Dendritic cell treated with granulocyte-macrophage colony-stimulating factor and Interleukin-4, amounts not matched to agents 40 ng/mL and 50 ng/mL, for 4 days (primary cell): Measurements from ENCODE around the gene ARV1.
"Not testable (repeated sequence)": the region's sequence is repeated elsewhere in the genome, so short reads cannot be mapped to it uniquely, and the experiment has no call there.

Source experiments
- H3K27ac Mint-ChIP-seq: one replicate; pipeline ENCODE4 v1.8.0; 2022; ENCODE audit warnings: mild to moderate bottlenecking, mixed read lengths
- H3K27me3 Mint-ChIP-seq: one replicate; pipeline ENCODE4 v1.8.0; 2022; ENCODE audit warnings: mild to moderate bottlenecking, mixed read lengths
- H3K36me3 Mint-ChIP-seq: one replicate; pipeline ENCODE4 v1.8.0; 2022; ENCODE audit warnings: low read depth, mixed read lengths
- H3K4me1 Mint-ChIP-seq: one replicate; pipeline ENCODE4 v1.8.0; 2022; ENCODE audit warnings: low read depth, mixed read lengths
- H3K4me3 Mint-ChIP-seq: one replicate; pipeline ENCODE4 v1.8.0; 2022; ENCODE audit warnings: mild to moderate bottlenecking, moderate library complexity, mixed read lengths
- H3K9me3 Mint-ChIP-seq: one replicate; pipeline ENCODE4 v1.8.0; 2022; ENCODE audit warnings: mixed read lengths
- intact Hi-C: fragments of 100-400 bp; cut with micrococcal nuclease; formaldehyde crosslinking; loops from one replicate; pipeline ENCODE4 v1.15.0; 2022

The ARV1 gene

DNA sequence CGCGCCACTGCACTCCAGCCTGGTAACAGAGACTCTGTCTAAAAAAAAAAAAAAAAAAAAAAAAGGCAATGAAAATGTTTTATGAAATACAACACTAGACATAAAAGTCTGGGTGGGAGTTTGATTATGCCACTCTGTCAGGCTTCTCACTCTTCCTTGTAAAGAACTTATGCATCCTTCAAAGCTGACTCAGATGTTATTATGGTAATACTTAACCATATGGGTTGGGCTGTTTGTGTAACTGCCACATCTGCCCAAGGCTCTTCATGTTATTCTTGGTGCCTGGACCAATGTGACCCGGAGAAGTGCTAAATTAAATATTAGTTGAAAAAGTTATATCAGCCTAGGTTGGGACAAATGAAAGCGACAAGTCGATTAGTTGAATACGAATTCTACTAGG is 37.3 kb downstream of the ARV1 start:
- H3K36me3 Mint-ChIP-seq, result no peaks in the 10 kb centered on the region
- peaks cover 14% of the 10 kb centered on the region for H3K4me1 Mint-ChIP-seq
- H3K4me3 Mint-ChIP-seq, result no peak overlapping the region
- no peaks in the 10 kb centered on the region for H3K9me3 Mint-ChIP-seq
- H3K27me3 Mint-ChIP-seq, result no peaks in the 10 kb centered on the region
- no peak overlapping the region for H3K27ac Mint-ChIP-seq
- intact Hi-C loops, result no loop called here

DNA sequence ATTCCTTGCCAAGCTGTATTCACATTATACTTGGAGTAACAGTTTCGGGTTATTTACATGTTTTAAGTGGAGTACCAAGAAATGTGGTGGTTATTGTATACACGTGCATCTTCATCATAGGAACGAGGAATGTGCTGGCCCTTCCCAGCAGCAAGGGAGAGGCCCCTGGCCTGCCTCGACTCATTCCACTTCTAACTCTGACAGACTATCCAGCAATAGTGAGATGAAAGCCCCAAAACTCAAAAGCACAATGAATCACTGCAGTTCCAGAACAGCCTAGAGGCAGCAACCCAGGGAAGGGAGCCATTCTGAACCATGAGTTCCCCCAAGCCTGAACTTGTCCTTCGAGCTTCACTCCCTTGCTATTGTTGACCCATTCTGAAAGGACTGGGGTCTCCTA is 38.1 kb downstream of the ARV1 start:
- H3K9me3 Mint-ChIP-seq, result no peaks in the 10 kb centered on the region
- intact Hi-C loops, result no loop called here
- H3K27me3 Mint-ChIP-seq, result no peaks in the 10 kb centered on the region
- no peaks in the 10 kb centered on the region for H3K36me3 Mint-ChIP-seq
- no peak overlapping the region for H3K27ac Mint-ChIP-seq
- H3K4me1 Mint-ChIP-seq, result peaks cover 22% of the 10 kb centered on the region
- no peak overlapping the region for H3K4me3 Mint-ChIP-seq

DNA sequence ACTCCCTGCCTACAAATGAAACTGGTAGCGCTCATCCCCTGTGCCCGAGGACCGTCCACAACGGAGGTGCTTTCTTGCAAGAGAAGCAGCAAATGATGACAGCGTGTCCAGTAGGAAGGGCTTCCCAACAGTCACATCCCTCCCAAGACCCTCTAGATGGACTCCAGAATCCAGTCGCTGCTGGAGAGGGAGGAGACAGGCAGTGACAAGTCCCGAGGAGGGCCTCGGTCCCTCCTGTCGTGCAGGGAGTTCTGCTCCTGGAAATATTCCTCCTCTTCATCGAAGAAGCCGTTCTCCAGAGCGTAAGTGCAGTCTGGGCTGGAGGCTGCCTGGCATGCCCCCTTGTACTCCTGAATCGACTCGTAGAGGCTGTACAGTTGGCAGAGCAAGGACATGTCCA is 40.8 kb downstream of the ARV1 start:
- Mint-ChIP-seq H3K36me3 (no peaks in the 10 kb centered on the region), H3K27ac (peak overlapping the region; percentile 63), H3K9me3 (no peaks in the 10 kb centered on the region), H3K27me3 (no peaks in the 10 kb centered on the region), H3K4me1 (peaks cover 23% of the 10 kb centered on the region), H3K4me3 (no peak overlapping the region)
- intact Hi-C loops, result no loop called here

DNA sequence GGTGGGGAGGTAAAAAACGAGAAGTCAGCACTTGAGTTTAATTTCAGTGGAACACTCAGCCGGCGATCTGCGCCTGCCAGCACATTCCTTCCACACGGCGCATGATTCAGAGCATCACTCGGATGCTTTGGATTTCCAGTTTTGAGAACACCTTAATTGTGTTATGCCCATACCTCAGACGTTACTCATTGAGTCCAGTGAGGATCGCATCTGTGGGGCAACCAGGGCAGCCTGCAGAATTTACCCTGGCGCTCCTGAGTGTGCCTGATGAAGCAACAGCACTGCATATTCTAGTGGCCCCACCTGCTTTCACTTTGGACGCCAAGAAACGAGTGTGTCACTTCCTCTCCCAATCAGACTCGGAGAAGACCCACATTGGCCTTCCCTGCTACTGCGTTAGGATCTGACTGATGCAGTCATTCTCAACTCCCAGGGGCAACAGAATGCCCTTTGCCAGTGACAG is 41.3 kb downstream of the ARV1 start:
- peaks cover 23% of the 10 kb centered on the region for H3K4me1 Mint-ChIP-seq
- no peaks in the 10 kb centered on the region for H3K9me3 Mint-ChIP-seq
- no peaks in the 10 kb centered on the region for H3K27me3 Mint-ChIP-seq
- H3K27ac Mint-ChIP-seq, result peak overlapping the region; percentile 63
- intact Hi-C loops, result no loop called here
- peak overlapping the region; percentile 51 for H3K4me3 Mint-ChIP-seq
- no peaks in the 10 kb centered on the region for H3K36me3 Mint-ChIP-seq

DNA sequence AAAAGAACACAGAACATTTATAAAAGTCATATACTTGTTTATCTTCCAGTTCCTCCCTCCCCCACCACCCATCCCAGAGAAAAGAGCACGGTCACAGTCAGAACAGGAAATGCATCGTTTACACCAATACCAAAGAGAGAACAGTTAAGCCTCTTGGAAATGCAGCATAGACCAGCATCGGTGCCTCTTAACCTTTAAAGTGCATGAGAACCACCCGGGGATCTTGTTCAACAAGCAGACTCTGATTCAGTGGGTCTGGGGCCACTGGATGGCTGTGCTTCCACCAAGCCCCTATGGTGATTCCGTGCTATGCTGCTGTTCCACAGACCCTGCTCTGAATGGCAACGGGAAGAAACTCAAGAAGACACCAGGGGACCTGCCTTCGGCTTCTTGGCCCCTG is 41.9 kb downstream of the ARV1 start:
- peak overlapping the region; percentile 51 for H3K4me3 Mint-ChIP-seq
- H3K4me1 Mint-ChIP-seq, result peaks cover 23% of the 10 kb centered on the region
- no peaks in the 10 kb centered on the region for H3K9me3 Mint-ChIP-seq
- peak overlapping the region; percentile 63 for H3K27ac Mint-ChIP-seq
- intact Hi-C loops, result no loop called here
- no peaks in the 10 kb centered on the region for H3K27me3 Mint-ChIP-seq
- H3K36me3 Mint-ChIP-seq, result no peaks in the 10 kb centered on the region

DNA sequence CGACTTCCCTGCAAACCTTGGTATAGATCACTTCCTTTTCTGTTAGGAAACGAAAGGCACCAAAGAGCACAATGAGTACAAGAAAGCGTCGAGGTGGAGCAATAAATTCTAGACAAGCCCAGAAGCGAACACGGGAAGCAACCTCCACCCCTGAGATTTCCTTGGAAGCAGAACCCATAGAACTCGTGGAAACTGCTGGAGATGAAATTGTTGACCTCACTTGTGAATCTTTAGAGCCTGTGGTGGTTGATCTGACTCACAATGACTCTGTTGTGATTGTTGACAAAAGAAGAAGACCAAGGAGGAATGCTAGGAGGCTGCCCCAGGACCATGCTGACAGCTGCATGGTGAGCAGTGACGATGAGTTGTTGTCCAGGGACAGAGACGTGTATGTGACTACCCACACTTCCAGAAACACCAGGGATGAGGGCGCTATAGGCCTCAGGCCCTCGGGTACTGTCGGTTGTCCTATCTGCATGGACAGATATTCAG is 42.7 kb downstream of the ARV1 start:
- Mint-ChIP-seq H3K36me3 (no peaks in the 10 kb centered on the region), H3K4me3 (no peak overlapping the region), H3K4me1 (peaks cover 28% of the 10 kb centered on the region), H3K27ac (no peak overlapping the region), H3K27me3 (no peaks in the 10 kb centered on the region), H3K9me3 (no peaks in the 10 kb centered on the region)
- intact Hi-C loops, result no loop called here

DNA sequence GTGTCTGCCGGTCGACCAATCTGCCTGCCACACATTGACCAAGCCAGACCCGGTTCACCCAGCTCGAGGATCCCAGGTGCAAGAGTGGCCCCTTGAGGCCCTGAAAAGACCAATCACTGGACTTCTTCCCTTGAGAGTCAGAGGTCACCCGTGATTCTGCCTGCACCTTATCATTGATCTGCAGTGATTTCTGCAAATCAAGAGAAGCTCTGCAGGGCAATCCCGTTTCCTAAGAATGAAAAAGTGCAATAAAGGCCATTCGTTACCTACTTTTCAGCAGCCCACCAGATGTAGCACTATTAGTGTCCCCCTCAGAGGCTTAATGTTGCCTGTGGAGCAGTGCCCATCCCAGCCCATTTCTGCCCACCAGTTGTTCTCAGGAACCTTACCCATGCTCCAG is 43.6 kb downstream of the ARV1 start:
- H3K4me3 Mint-ChIP-seq, H3K9me3 Mint-ChIP-seq, H3K27ac Mint-ChIP-seq, H3K27me3 Mint-ChIP-seq, intact Hi-C loops, H3K36me3 Mint-ChIP-seq: not testable (repeated sequence)
- H3K4me1 Mint-ChIP-seq, result peaks cover 35% of the 10 kb centered on the region

DNA sequence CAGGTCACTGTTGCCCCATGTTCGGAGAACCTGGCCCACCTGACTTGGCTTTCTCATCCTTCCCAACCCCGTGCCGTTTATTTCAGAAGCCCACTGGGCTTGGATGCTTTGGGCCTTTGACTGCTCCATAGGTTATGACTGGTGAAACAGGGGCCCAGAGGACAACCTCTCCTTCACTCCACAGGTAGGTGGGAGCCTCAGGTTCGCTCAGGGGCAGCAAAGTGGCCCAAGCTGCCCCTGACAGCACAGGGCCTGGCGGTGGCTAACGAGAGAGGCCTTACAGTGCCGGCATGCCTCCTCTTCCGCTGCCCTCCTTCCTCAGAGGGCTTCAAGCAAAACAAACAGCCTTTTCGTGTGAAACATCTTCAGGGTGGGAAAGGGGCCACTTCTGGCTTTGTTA is 44.3 kb downstream of the ARV1 start:
- H3K27me3 Mint-ChIP-seq, result peaks cover 6% of the 10 kb centered on the region
- peaks cover 41% of the 10 kb centered on the region for H3K4me1 Mint-ChIP-seq
- H3K27ac Mint-ChIP-seq, result no peak overlapping the region
- no peaks in the 10 kb centered on the region for H3K9me3 Mint-ChIP-seq
- H3K36me3 Mint-ChIP-seq, result no peaks in the 10 kb centered on the region
- no peak overlapping the region for H3K4me3 Mint-ChIP-seq
- intact Hi-C loops, result no loop called here

DNA sequence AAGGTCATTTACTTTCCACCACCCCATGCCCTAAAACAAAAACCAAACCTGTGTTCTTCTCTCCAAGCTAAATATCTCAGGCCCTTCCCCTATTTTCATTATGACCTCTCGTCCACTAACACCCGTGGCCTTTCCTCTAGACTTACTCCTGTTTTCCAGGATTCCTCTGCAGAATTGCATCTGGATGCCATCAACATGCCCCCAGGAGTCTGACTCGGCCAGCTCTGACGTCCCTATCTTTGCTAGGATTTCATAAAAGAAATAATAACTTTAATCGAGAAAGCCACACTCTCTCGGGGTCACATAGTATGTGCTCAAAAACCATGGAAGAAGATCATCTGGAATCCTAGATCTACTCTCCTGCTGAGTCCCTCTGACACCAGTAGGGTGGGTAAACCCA is 47.7 kb downstream of the ARV1 start:
- intact Hi-C loops, result no loop called here
- Mint-ChIP-seq H3K4me3 (no peak overlapping the region), H3K36me3 (no peaks in the 10 kb centered on the region), H3K27ac (no peak overlapping the region), H3K27me3 (peaks cover 6% of the 10 kb centered on the region), H3K9me3 (no peaks in the 10 kb centered on the region), H3K4me1 (peaks cover 32% of the 10 kb centered on the region)

DNA sequence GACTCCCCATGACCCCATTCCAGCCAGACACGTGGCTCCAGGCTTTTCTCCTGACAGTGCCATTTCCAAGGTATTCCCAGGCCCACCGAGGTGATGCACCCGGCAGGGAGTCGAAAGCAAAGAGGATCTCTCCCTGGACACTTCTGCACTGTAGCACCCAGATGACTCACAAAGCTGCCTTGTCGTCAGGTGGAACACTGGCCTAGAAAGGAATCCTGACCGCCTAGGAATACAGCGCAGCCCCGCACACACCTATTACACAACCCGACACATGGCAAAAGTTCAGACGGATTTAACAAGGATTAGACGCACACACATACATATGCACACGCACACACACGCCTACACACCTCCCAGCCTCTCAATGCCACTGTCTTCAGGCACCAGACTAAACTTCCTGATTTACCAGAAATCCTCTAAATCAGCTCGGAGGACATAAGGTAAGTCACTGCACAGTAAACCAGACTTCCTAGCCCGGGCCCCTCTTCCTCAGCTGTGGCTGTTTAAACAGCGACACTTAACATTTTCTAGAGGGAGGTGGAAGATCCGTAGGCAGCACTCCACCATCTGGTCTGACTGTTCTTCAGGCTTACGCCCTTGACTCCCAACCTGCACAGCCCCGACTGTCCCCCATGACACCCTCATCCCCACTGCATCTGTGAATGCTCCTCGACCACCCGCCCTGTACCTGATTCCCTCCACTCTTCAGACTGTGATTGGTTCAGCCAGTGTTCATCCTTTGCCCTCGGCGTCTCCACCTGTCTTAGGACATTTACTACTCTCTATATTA is 48.4 kb downstream of the ARV1 start:
- no peaks in the 10 kb centered on the region for H3K9me3 Mint-ChIP-seq
- H3K4me3 Mint-ChIP-seq, result no peak overlapping the region
- intact Hi-C loops, result no loop called here
- H3K4me1 Mint-ChIP-seq, result peaks cover 26% of the 10 kb centered on the region
- H3K27me3 Mint-ChIP-seq, result peaks cover 6% of the 10 kb centered on the region
- no peak overlapping the region for H3K27ac Mint-ChIP-seq
- no peaks in the 10 kb centered on the region for H3K36me3 Mint-ChIP-seq

DNA sequence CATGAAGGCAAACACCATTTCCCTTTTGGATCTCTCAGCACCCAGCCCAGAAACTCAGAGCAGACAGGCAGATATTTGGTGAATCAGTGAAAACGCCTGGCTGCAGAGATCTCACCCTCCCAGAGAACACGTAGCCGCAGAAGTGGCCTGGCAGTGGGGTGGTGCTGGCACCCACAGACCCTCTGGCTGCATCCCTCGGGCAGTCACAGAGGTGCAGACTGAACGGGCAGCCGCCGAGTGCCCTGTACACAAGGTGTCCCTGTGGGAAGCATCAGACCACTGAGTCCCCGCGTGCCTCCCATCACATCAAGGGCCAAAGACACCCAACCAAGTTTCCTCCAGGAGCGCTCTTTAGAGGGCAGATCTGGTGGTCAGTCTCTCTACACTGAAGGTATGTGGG is 49.1 kb downstream of the ARV1 start:
- H3K4me1 Mint-ChIP-seq, result peaks cover 32% of the 10 kb centered on the region
- H3K27me3 Mint-ChIP-seq, result peaks cover 6% of the 10 kb centered on the region
- no peak overlapping the region for H3K27ac Mint-ChIP-seq
- H3K36me3 Mint-ChIP-seq, result no peaks in the 10 kb centered on the region
- intact Hi-C loops, result no loop called here
- H3K4me3 Mint-ChIP-seq, result no peak overlapping the region
- H3K9me3 Mint-ChIP-seq, result no peaks in the 10 kb centered on the region

DNA sequence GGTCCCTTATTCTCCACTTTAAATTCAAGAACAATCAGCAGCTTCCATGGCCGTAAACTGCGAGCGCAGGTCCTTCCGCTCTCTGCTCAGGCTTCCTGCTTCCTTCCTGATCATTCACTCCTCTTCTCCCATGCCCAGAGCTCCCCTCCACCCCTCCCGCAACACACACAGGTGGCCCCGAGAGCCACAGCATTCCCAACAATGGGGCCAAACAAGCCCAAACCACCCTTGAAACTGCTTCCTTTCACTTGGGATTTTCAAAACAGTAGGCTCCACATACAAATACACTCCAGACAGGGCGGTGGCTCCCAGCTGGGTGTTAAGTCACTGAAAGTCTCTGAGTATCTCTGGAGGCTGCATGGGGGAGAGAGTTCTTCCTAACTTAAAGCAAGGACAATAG is 49.8 kb downstream of the ARV1 start:
- no peaks in the 10 kb centered on the region for H3K36me3 Mint-ChIP-seq
- H3K4me1 Mint-ChIP-seq, result peaks cover 39% of the 10 kb centered on the region
- H3K9me3 Mint-ChIP-seq, result no peaks in the 10 kb centered on the region
- H3K27ac Mint-ChIP-seq, result peak overlapping the region; percentile 61
- H3K4me3 Mint-ChIP-seq, result peak overlapping the region; percentile 67
- H3K27me3 Mint-ChIP-seq, result peaks cover 6% of the 10 kb centered on the region
- intact Hi-C loops, result no loop called here

DNA sequence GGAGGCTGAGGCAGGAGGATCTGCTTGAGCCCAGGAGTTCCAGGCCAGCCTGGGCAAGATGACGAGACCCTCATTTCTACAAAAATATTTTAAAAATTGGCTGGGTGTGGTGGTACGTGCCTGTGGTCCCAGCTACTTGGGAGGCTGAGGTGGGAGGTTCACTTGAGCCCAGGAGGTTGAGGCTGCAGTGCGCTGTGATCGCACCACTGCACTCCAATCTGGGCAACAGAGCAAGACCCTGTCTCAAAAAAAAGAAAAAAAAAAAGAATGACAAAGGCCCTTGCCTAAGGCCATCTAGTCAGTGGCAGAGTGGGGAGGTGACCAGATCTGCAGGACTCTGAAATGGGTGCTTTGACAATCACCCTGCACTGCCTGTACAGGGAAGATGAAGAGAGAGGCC is 50.4 kb downstream of the ARV1 start:
- H3K4me3 Mint-ChIP-seq, H3K36me3 Mint-ChIP-seq, intact Hi-C loops, H3K9me3 Mint-ChIP-seq, H3K27me3 Mint-ChIP-seq, H3K27ac Mint-ChIP-seq: not testable (repeated sequence)
- H3K4me1 Mint-ChIP-seq, result peaks cover 39% of the 10 kb centered on the region

DNA sequence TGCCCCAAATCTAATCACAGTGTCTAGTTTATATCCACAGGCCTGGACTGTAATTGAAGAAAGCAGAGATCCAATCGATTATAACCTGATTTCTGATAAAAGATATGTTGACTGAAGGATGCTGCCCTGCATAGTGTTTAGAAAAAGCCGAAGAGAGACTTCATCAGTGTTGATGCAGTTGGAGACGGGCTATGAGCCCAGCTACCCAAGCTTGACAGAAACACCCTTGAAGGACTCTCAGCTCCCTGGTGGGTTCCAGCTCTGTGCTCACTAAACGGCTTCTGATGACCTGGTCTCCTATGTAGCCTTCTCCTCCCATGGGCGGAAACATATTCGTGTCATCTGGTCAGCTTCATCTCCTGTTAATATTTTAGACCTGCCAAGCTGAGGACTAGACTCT is 50.9 kb downstream of the ARV1 start:
- no peak overlapping the region for H3K27ac Mint-ChIP-seq
- no peaks in the 10 kb centered on the region for H3K36me3 Mint-ChIP-seq
- intact Hi-C loops, result no loop called here
- peaks cover 39% of the 10 kb centered on the region for H3K4me1 Mint-ChIP-seq
- H3K27me3 Mint-ChIP-seq, result peaks cover 6% of the 10 kb centered on the region
- no peak overlapping the region for H3K4me3 Mint-ChIP-seq
- H3K9me3 Mint-ChIP-seq, result no peaks in the 10 kb centered on the region

DNA sequence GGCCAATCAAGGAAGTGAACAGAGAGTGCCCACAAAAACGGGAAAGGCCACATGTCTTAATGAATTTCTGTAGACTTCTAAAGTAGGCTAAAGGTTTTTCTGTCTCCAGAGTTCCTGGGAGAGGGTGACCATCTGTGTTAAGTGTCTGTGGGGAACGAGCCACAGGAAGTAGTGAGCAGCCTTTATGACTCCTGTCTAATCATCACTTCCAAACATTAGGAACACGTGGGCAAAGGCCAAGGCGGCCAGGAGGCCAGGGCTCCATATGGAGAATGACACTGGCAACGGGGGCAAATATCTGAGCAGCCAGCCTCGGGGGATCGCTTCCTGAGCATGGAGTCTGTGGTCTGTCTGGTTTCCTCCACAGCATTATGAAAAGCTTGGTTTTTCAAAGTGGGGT is 54.1 kb downstream of the ARV1 start:
- Mint-ChIP-seq H3K27ac (no peak overlapping the region), H3K36me3 (no peaks in the 10 kb centered on the region), H3K9me3 (no peaks in the 10 kb centered on the region), H3K4me1 (peaks cover 51% of the 10 kb centered on the region), H3K4me3 (no peak overlapping the region), H3K27me3 (peaks cover 9% of the 10 kb centered on the region)
- intact Hi-C loops, result no loop called here
